IPS-18a (cell line): ENCODE measurements around the gene FXYD5.

Source experiments
- H3K27ac ChIP-seq: one replicate; pipeline ENCODE4 v1.5.1; 2013; ENCODE audit warnings: low read length
- H3K27me3 ChIP-seq: one replicate; pipeline ENCODE4 v1.6.1; 2013; ENCODE audit warnings: mild to moderate bottlenecking, low read length; ENCODE audit not compliant: control insufficient read depth, insufficient read depth
- H3K36me3 ChIP-seq: one replicate; pipeline ENCODE4 v1.6.1; 2013; ENCODE audit warnings: low read depth, low read length; ENCODE audit not compliant: control insufficient read depth
- H3K4me1 ChIP-seq: one replicate; pipeline ENCODE4 v1.6.1; 2013; ENCODE audit warnings: low read depth, low read length; ENCODE audit not compliant: control insufficient read depth
- H3K4me3 ChIP-seq: one replicate; pipeline ENCODE4 v1.5.1; 2013; ENCODE audit warnings: low read length
- H3K9ac ChIP-seq: one replicate; pipeline ENCODE4 v1.6.1; 2013; ENCODE audit warnings: mild to moderate bottlenecking, low read length, moderate library complexity
- H3K9me3 ChIP-seq: one replicate; pipeline ENCODE4 v1.6.1; 2013; ENCODE audit warnings: low read depth, low read length; ENCODE audit not compliant: control insufficient read depth

The FXYD5 gene

DNA sequence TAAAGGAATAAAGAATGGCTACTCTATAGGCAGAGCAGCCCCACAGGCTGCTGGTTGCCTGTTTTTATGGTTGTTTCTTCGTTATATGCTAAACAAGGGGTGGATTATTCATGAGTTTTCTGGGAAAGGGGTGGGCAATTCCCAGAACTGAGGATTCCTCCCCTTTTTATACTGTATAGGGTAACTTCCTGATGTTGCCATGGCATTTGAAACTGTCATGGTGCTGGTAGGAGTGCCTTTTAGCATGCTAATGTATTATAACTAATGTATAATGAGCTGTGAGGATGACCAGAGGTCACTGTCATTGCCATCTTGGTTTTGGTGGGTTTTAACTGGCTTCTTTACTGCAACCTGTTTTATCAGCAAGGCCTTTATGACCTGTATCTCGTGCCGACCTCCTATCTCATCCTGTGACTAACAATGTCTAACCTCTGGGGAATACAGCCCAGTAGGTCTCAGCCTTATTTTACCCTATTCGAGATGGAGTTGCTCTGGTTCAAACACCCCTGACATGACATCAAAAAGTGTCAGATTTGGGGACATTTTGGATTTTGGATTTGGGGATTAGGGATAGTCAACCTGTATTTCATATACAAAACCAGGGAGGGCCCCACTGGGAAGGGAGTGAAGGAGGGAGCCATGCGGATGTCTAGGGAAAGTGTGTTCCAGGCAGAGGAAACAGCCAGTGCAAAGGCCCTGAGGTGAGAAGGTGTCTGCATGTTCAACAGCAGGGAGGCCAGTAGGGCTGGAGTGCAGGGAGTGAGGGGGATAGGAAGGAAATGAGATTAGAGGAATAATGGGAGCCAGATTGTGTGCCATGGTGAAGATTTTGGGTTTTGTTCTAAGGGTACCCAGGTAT lies 10.9 kb downstream of the FXYD5 start:
- Histone ChIP-seq H3K27ac (no peak overlapping the region), H3K36me3 (peaks cover 53% of the 10 kb centered on the region), H3K9ac (no peak overlapping the region), H3K4me3 (no peak overlapping the region), H3K9me3 (no peaks in the 10 kb centered on the region), H3K27me3 (no peaks in the 10 kb centered on the region), H3K4me1 (no peaks in the 10 kb centered on the region)

DNA sequence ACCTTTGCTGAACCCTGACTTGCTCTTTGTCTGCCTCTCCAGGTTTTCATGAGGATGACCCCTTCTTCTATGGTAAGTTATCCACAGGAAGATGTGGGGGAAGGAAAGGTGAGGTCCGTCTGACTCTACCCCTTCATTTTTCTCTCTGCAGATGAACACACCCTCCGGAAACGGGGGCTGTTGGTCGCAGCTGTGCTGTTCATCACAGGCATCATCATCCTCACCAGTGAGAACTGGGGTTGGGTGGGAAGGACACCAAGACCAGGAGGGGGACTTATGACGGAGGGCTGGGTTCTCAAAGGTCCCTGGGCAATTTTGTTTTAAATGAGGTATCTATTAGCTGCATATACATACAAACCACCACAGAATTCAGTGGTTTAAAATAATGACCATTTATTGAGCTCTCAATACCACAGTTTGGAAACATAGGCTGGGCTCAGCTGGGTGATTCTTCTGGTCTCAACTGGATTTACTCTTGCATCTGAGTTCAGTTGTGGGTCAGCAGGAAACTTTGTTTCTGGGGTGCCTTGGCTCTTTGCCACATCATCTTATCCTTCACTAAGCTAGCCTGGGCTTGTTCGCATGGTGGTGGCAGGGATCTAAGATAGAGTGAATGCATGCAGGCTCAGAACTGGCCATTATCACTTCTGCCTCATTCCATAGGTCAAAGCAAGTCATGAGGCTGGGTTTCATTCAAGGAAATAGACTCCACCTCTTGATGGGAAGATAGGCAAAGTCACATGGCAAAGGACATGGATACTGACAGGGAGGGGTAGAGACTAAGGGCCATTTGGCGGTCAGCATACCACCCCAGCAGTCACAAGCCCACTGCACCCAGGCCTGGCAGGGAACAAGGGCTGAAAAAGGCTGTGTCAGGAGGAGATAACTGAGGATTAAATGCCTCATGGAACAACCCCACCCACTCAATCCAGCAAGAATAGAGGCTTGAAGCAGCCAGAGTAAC lies 11.8 kb downstream of the FXYD5 start:
- H3K36me3 ChIP-seq: peaks cover 46% of the 10 kb centered on the region
- H3K27me3 ChIP-seq: no peaks in the 10 kb centered on the region
- no peak overlapping the region for H3K4me3 ChIP-seq
- H3K27ac ChIP-seq: no peak overlapping the region
- no peaks in the 10 kb centered on the region for H3K9me3 ChIP-seq
- H3K9ac ChIP-seq: no peak overlapping the region
- H3K4me1 ChIP-seq: no peaks in the 10 kb centered on the region

DNA sequence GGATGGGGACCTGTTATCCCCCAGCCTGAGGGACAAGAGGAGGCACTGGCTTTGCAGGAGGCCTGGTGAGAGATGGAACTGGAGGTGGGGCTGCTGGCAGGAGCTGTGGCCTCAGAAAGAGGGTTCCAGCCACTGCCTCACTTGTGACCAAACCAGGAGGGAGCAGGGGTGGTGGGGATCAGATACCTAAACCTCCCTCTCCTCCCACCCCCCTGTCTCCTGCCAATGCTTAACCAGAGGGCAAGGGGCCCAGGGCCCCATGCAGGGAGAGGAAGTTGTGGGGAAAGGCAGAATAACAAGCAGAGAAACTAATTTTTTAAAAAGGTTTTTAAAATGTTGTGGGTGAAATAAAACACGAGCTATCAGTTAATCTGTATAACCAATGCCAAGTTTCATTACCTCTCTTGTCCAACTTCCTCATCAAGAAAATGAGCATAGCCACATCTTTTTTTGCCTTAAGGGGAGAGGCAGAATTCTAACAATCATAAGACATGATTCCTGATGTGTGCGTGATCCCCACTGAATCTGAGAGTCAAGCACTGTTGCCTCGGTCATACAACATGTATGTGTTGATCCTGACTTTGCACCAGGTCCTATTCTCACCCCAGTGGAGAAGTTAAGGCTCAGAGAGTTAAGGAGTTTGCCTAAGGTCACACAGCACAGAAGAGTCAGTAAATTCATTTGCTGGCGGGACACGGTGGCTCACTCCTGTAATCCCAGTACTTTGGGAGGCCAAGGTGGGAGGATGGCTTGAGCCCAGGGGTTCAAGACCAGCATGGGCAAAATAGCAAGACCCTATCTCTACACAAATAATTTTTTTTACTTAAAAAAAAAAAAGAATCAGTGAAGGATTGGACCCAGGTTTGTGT lies 12.9 kb downstream of the FXYD5 start:
- no peak overlapping the region for H3K27ac ChIP-seq
- H3K36me3 ChIP-seq: peaks cover 40% of the 10 kb centered on the region
- no peaks in the 10 kb centered on the region for H3K9me3 ChIP-seq
- no peaks in the 10 kb centered on the region for H3K4me1 ChIP-seq
- no peak overlapping the region for H3K4me3 ChIP-seq
- H3K9ac ChIP-seq: no peak overlapping the region
- H3K27me3 ChIP-seq: no peaks in the 10 kb centered on the region

DNA sequence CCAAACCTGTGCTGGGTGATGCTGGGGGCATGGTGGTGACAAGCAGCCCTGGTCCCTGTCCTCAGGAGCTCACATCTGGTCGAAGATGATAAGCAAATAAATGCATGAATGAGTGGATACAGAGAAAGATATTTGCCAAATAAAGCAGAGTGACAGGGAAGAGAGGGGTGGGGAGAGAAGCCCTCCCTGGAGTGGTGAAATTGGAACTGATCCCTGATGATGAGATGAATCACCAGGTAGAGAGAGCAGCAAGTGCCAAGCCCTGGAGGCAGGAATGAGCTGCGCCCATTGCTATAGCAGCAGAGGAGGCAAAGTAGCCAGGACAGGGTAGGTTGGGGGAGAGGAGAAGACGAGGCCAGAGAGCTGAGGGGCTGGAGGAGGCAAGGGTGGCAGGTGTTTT lies 13.7 kb downstream of the FXYD5 start:
- Histone ChIP-seq H3K9ac (no peak overlapping the region), H3K36me3 (peaks cover 40% of the 10 kb centered on the region), H3K9me3 (no peaks in the 10 kb centered on the region), H3K27ac (no peak overlapping the region), H3K4me1 (no peaks in the 10 kb centered on the region), H3K27me3 (no peaks in the 10 kb centered on the region), H3K4me3 (no peak overlapping the region)

- H3K4me1 ChIP-seq: no peaks in the 10 kb centered on the region
- H3K9ac ChIP-seq: no peak overlapping the region
- H3K27me3 ChIP-seq: no peaks in the 10 kb centered on the region
- H3K36me3 ChIP-seq: peaks cover 33% of the 10 kb centered on the region
- H3K9me3 ChIP-seq: no peaks in the 10 kb centered on the region
- H3K4me3 ChIP-seq: no peak overlapping the region
- H3K27ac ChIP-seq: no peak overlapping the region
Observed at GRCh38 chr19:35169221-35169995, 14.9 kb downstream of the FXYD5 start.

- H3K4me3 ChIP-seq: no peak overlapping the region
- H3K4me1 ChIP-seq: no peaks in the 10 kb centered on the region
- H3K36me3 ChIP-seq: peaks cover 25% of the 10 kb centered on the region
Observed at GRCh38 chr19:35170359-35171061, 16.0 kb downstream of the FXYD5 start.

DNA sequence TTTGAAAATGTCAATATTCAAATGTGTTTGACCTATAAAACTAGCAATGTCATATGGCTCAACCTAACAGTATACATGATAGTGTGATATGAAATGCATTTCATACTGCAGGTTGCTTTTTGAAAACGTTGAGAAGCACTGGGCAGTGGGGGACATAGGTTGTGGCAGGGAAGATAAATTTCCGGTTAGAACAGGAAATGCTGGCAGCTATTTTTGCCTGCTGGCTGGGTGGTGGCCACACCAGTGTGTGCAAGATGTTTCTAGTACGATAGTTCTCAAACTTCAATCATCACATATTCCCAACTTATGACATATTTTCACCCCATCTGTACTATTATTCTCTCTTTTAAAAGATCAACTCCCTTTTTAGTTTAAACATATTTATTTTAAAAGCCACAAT lies 17.2 kb downstream of the FXYD5 start:
- Histone ChIP-seq H3K27me3 (no peaks in the 10 kb centered on the region), H3K4me1 (peaks cover 4% of the 10 kb centered on the region), H3K4me3 (no peak overlapping the region), H3K27ac (no peak overlapping the region), H3K36me3 (peaks cover 14% of the 10 kb centered on the region), H3K9ac (no peak overlapping the region), H3K9me3 (no peaks in the 10 kb centered on the region)

More at GRCh38 chr19:35170359-35171061, 16.0 kb downstream of the FXYD5 start:
- Histone ChIP-seq H3K27ac (no peak overlapping the region), H3K9ac (no peak overlapping the region), H3K27me3 (no peaks in the 10 kb centered on the region), H3K9me3 (no peaks in the 10 kb centered on the region)

DNA sequence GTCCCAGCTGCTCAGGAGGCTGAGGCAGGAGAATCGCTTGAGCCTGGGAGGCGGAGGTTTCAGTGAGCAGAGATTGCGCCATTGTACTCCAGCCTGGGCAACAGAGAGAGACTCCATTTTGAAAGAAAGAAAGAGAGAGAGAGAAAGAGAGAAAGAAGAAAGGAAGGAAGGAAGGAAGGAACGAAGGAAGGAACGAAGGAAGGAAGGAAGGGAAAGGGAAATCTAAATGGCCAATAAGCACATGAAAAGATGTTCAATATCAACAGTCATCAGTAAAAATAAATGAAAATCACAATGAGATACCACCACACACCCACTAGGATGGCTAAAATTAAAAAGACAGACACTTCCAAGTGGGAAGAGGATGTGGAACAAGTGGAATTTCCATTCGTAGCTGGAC lies 19.7 kb downstream of the FXYD5 start:
- Histone ChIP-seq H3K27ac (no peak overlapping the region), H3K4me1 (peaks cover 4% of the 10 kb centered on the region), H3K36me3 (peaks cover 4% of the 10 kb centered on the region)

DNA sequence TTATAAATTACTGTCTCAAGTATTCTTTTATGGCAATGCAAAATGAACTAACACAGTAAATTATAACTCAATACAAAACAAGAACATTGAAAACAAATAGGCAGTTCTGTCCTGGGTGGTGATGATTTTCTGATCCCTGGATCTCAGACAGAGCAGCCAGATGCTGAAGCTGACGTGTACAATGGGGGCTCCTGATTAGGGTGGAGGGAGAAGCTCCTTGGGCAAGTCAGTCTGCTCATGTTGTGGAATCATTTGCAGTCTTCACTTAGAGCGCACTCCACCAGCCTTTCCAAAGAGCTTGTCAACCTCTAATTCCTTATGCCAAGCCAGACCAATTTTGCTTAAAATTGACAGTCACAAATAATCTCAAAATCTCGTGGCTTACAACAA lies 21.6 kb downstream of the FXYD5 start:
- no peak overlapping the region for H3K9ac ChIP-seq
- no peaks in the 10 kb centered on the region for H3K36me3 ChIP-seq
- H3K9me3 ChIP-seq: no peaks in the 10 kb centered on the region
- H3K27ac ChIP-seq: no peak overlapping the region
- H3K27me3 ChIP-seq: no peaks in the 10 kb centered on the region
- H3K4me1 ChIP-seq: peaks cover 4% of the 10 kb centered on the region
- no peak overlapping the region for H3K4me3 ChIP-seq

More for the DNA sequence above, 19.7 kb downstream of the FXYD5 start:
- Histone ChIP-seq H3K27me3 (no peaks in the 10 kb centered on the region), H3K9ac (no peak overlapping the region), H3K4me3 (no peak overlapping the region), H3K9me3 (no peaks in the 10 kb centered on the region)
